Lung (tissue), 12 donors: ENCODE results near the gene CCDC24. TPM values are rescaled to one million over a fixed set of nuclear protein-coding genes. Genes with fewer than 3 reads are reported as not detected.

Experiments
- ATAC-seq: fragments of 200-7000 bp; cut with Tn5 transposase; one replicate; pipeline ENCODE4 v1.9.1; 2020; ENCODE audit warnings: moderate number of reproducible peaks; ENCODE audit not compliant: insufficient read depth, low FRiP score
- DNase-seq, 3 donors: peaks; one replicate each; pipeline ENCODE4 v3.0.0-alpha.2; 2013 to 2017
- H3K27ac ChIP-seq, 2 donors: one replicate each; pipeline ENCODE4 v1.5.1; 2013; ENCODE audit warnings: mild to moderate bottlenecking in 2 of 2, moderate library complexity in 2 of 2, control low read depth in 1 of 2, inconsistent platforms in 1 of 2, low read depth in 1 of 2, low read length in 1 of 2
- H3K27me3 ChIP-seq, 3 donors: one replicate each; pipeline ENCODE4 v1.5.1; 2013; ENCODE audit warnings: low read length in 2 of 3; ENCODE audit not compliant: control insufficient read depth in 3 of 3, insufficient read depth in 3 of 3
- H3K36me3 ChIP-seq, 4 donors: one replicate each; pipeline ENCODE4 v1.5.1; 2013; ENCODE audit warnings: low read length in 4 of 4, mild to moderate bottlenecking in 1 of 4, moderate library complexity in 1 of 4; ENCODE audit not compliant: control insufficient read depth in 4 of 4, insufficient read depth in 4 of 4
- H3K4me1 ChIP-seq, 5 donors: one replicate each; pipeline ENCODE4 v1.5.1; 2013; ENCODE audit warnings: low read length in 5 of 5, mild to moderate bottlenecking in 2 of 5, moderate library complexity in 1 of 5; ENCODE audit not compliant: control insufficient read depth in 5 of 5, insufficient read depth in 5 of 5
- H3K4me3 ChIP-seq: one replicate; pipeline ENCODE4 v1.5.1; 2013; ENCODE audit warnings: mild to moderate bottlenecking, control low read depth, moderate library complexity
- H3K9ac ChIP-seq, 2 donors: one replicate each; pipeline ENCODE4 v1.5.1; 2013; ENCODE audit warnings: low read length in 2 of 2, control low read depth in 1 of 2; ENCODE audit not compliant: insufficient read depth in 1 of 2
- H3K9me3 ChIP-seq, 4 donors: one replicate each; pipeline ENCODE4 v1.5.1; 2013; ENCODE audit warnings: low read length in 3 of 4, mild to moderate bottlenecking in 1 of 4, moderate library complexity in 1 of 4; ENCODE audit not compliant: control insufficient read depth in 4 of 4, insufficient read depth in 3 of 4
- WGBS, 2 donors: extraction: QIAGEN DNeasy Blood & Tissue Kit; methylation state at CpG; one replicate each; pipeline ENCODE4 v1.1.7; 2013; 5-methylcytosine and 5-hydroxymethylcytosine counted together
- polyA plus RNA-seq, 2 donors: library from polyadenylated mRNA; stranded (reverse); fragments of 200-250 nt; gene quantifications; one replicate each; pipeline ENCODE4 v1.2.1, GENCODE V29; 2013
- total RNA-seq, 2 donors: library from RNA; depleted of rRNA in 1 of 2; stranded (reverse); fragments of >200 nt in 1 of 2; gene quantifications; one replicate each; pipeline ENCODE4 v1.2.1, GENCODE V29; 2014 to 2021
- TF ChIP-seq, protein P1 (sequence below): IDR thresholded peaks from 2 replicates; pipeline ENCODE4 v1.5.1; 2012; ENCODE audit warnings: mild to moderate bottlenecking; ENCODE audit errors: control extremely low read depth, extremely low read depth
- donor health status: control.
- donor health status: control.
- donor health status: Bipolar disorder and iron deficiency.
- donor health status: healthy.
- donor health status: DM: yes; HTN: yes; CAD: no.

The CCDC24 gene
- total and polyA plus RNA-seq, 4 donors: 9.9 to 20.1 (median 13.2) TPM

- Histone ChIP-seq H3K9me3 (no peaks in the 10 kb centered on the region), H3K27ac (no peak overlapping the region), H3K4me3 (no peak overlapping the region), H3K36me3 (peaks cover 0 to 5% (median 2%) of the 10 kb centered on the region in 4 donors), H3K9ac (no peak overlapping the region), H3K4me1 (peaks cover 0 to 18% (median 0%) of the 10 kb centered on the region in 5 donors), H3K27me3 (no peaks in the 10 kb centered on the region)
- 85 to 87% methylated on average over 10 of the region's 10 CpGs for WGBS, 2 donors
- TF ChIP-seq, protein P1, sequence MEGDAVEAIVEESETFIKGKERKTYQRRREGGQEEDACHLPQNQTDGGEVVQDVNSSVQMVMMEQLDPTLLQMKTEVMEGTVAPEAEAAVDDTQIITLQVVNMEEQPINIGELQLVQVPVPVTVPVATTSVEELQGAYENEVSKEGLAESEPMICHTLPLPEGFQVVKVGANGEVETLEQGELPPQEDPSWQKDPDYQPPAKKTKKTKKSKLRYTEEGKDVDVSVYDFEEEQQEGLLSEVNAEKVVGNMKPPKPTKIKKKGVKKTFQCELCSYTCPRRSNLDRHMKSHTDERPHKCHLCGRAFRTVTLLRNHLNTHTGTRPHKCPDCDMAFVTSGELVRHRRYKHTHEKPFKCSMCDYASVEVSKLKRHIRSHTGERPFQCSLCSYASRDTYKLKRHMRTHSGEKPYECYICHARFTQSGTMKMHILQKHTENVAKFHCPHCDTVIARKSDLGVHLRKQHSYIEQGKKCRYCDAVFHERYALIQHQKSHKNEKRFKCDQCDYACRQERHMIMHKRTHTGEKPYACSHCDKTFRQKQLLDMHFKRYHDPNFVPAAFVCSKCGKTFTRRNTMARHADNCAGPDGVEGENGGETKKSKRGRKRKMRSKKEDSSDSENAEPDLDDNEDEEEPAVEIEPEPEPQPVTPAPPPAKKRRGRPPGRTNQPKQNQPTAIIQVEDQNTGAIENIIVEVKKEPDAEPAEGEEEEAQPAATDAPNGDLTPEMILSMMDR: no peak
- DNase-seq (no peak), ATAC-seq (no peak)
Observed at GRCh38 chr1:44021581-44022321, 30.4 kb downstream of the CCDC24 start.

- TF ChIP-seq, protein P1: no peak
- H3K27ac ChIP-seq: no peak overlapping the region
Observed at GRCh38 chr1:44024031-44024902, 32.9 kb downstream of the CCDC24 start.

DNA sequence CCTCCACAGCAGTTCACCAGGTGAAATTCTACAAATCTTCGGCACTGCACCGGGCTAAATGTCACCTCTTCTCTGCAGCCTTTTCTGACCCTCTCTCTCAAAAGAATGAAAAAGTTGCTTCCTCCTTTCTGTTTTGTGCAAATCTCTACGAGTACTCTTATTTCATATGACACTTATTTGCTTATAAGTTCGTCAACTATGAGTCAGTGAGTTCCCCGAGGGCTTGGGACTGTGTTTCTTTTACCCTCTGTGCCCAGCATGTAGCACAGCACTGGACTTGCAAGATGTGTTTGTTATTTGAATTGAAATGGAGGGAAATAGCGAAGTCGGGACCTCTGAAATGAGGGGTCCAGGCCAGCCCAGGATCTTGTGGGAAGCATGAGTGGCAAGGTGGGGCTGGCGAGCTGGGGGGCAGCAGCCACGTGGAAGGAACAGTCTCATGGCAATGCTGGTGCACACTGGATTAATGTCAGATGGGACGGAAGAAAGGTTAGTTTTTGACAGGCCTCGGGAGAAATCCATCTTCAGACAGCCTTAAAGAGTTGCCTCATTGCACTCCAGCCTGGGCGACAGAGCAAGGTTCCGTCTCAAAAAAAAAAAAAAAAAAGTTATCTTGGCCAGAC is 33.6 kb downstream of the CCDC24 start:
- DNase-seq: no peak
- TF ChIP-seq, protein P1: no peak
- H3K9ac ChIP-seq: no peak overlapping the region
- peaks cover 0 to 5% (median 2%) of the 10 kb centered on the region in 4 donors for H3K36me3 ChIP-seq
- H3K9me3 ChIP-seq: no peaks in the 10 kb centered on the region
- H3K4me3 ChIP-seq: no peak overlapping the region
- no peaks in the 10 kb centered on the region for H3K27me3 ChIP-seq
- H3K27ac ChIP-seq: no peak overlapping the region
- ATAC-seq: no peak
- H3K4me1 ChIP-seq: peaks cover 0 to 15% (median 7%) of the 10 kb centered on the region in 5 donors
- WGBS, 2 donors: 85 to 89% methylated on average over 13 of the region's 13 CpGs

More at GRCh38 chr1:44024031-44024902, 32.9 kb downstream of the CCDC24 start:
- Histone ChIP-seq H3K9ac (no peak overlapping the region), H3K27me3 (no peaks in the 10 kb centered on the region), H3K36me3 (peaks cover 0 to 5% (median 2%) of the 10 kb centered on the region in 4 donors), H3K4me3 (no peak overlapping the region), H3K9me3 (no peaks in the 10 kb centered on the region), H3K4me1 (peaks cover 0 to 19% (median 4%) of the 10 kb centered on the region in 5 donors)
- WGBS, 2 donors: 91 to 94% methylated on average over 14 of the region's 14 CpGs
- DNase-seq: no peak
- no peak for ATAC-seq
